ENCODE measurements around the gene SEL1L2.

- no peak for TF ChIP-seq U2AF2 (optimal IDR thresholded peaks at IDR 0.05; ENCODE audit: low read depth, low read length)
- no peak for TF ChIP-seq IRF1 (CRISPR knock-in tag; IDR thresholded peaks at IDR 0.05; ENCODE audit: borderline replicate concordance)
- TF ChIP-seq POLR2A (conservative IDR thresholded peaks at IDR 0.05) = no peak
- TF ChIP-seq RUNX1 (IDR thresholded peaks at IDR 0.05; ENCODE audit: low read depth) = no peak
These were observed 897 bp upstream of the SEL1L2 start for GRCh38 chr20:13991311-13991710.

All from K562 (cell line).